Right lobe of liver (tissue), 4 donors: ENCODE measurements around the gene ARVCF.

ENCODE experiments used
- POLR2A ChIP-seq: fragments of 450-650 bp; IDR thresholded peaks from one replicate; pipeline ENCODE4 v1.6.1; 2017; ENCODE audit warnings: antibody characterized with exemption, mild to moderate bottlenecking
- TF ChIP-seq, protein P1 (sequence below), 4 donors: fragments of 200-600 bp in 3 of 4; fragments of 450-650 bp in 1 of 4; IDR thresholded peaks; one replicate each; pipeline versions ENCODE4 v1.5.1 to v1.8.0; 2016 to 2022; ENCODE audit warnings: antibody characterized with exemption in 4 of 4, mild to moderate bottlenecking in 2 of 4
- donor health status: DM: no; HTN: no; CAD: no.
- donor health status: DM: no; HTN: no; CAD: no.
- donor health status: DM: no; HTN: yes; CAD: no.

DNA sequence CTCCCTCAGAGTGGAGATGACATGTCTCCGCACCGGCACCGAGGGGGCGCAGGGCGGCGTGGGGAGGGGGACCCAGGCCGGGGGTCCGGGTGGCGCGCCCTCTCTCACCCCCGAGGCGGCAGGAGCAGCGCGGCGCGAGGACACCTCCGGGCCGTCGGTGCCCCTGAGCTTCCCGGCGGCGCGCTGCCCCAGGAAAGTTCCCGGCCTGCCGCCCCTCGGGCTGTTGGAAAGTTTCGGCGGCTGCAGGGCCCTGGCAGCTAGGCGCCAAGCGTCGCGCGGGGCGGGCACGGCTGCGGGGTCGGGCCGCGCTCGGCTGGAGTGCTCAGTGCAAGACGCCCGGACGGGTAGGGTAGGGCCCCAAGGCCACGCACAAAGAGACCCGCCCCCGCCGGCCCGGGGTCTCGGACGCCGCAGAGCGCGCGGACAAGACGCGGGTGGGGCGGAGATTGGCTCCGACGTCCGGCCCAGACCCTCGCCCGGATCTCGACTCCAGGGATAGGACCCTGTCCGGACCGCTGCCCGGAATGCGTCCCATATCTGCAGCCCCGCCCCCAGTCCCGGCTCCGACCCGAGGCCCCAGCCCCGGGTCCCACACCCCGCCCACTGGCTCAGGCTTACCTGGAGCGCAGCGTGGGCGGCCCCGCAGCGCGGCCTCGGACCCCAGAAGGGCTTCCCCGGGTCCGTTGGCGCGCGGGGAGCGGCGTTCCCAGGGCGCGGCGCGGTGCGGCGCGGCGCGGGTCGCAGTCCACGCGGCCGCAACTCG is 471 bp downstream of the ARVCF start:
- TF ChIP-seq, protein P1, sequence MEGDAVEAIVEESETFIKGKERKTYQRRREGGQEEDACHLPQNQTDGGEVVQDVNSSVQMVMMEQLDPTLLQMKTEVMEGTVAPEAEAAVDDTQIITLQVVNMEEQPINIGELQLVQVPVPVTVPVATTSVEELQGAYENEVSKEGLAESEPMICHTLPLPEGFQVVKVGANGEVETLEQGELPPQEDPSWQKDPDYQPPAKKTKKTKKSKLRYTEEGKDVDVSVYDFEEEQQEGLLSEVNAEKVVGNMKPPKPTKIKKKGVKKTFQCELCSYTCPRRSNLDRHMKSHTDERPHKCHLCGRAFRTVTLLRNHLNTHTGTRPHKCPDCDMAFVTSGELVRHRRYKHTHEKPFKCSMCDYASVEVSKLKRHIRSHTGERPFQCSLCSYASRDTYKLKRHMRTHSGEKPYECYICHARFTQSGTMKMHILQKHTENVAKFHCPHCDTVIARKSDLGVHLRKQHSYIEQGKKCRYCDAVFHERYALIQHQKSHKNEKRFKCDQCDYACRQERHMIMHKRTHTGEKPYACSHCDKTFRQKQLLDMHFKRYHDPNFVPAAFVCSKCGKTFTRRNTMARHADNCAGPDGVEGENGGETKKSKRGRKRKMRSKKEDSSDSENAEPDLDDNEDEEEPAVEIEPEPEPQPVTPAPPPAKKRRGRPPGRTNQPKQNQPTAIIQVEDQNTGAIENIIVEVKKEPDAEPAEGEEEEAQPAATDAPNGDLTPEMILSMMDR (IDR thresholded peaks at IDR 0.05), result no peak
- TF ChIP-seq POLR2A, result no peak
